Measurements from ENCODE around the gene GCNT4.

GCNT4 gene

DNA sequence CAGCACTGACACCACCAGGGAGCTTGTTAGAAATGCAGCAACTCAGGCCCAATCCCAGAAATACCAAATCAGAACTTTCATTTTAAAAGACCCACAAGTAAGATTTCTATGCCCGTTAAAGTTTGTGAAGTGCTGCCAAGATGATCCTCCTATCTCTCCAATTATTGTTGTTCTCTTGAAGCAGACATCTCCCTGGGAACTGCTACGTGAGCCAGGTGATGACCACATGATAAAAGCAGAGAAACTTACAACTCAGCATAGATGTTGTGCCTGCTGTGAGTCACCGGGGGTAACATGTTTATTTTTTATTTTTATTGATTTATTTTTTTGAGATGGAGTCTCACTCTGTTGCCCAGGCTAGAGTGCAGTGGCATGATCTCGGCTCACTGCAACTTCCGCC lies 34.4 kb downstream of the GCNT4 start:
- no peak overlapping the region for H2AK5ac ChIP-seq (ENCODE audit: low read depth, low read length)
- no peak overlapping the region for H3K4me2 ChIP-seq (ENCODE audit: insufficient read depth, low read length, poor library complexity, severe bottlenecking)
- no peaks in the 10 kb centered on the region for H3K27me3 ChIP-seq (ENCODE audit: control insufficient read depth in 3 of 3, insufficient read depth in 3 of 3, low read depth in 1 of 3, low read length in 3 of 3)
- H3K4ac ChIP-seq (ENCODE audit: low read length), result no peak overlapping the region
- no peak overlapping the region for H2AFZ ChIP-seq (ENCODE audit: low read length)
- H3K14ac ChIP-seq (ENCODE audit: low read length), result no peak overlapping the region
- no peak overlapping the region for H3K27ac ChIP-seq (replicated peaks; ENCODE audit: low read length)
- no peaks in the 10 kb centered on the region for H3K79me1 ChIP-seq (ENCODE audit: low read depth, low read length)
- H3K36me3 ChIP-seq (replicated peaks in 1 of 2; ENCODE audit: control insufficient read depth in 2 of 2, insufficient read depth in 2 of 2, low read length in 2 of 2), result no peaks in the 10 kb centered on the region
- no peak overlapping the region for H3K18ac ChIP-seq (ENCODE audit: low read length)
- no peak overlapping the region for H3K4me3 ChIP-seq (ENCODE audit: low read length in 2 of 2)
- no peak overlapping the region for H2BK120ac ChIP-seq (ENCODE audit: low read depth, low read length)
- H3K9me3 ChIP-seq (replicated peaks in 1 of 2; ENCODE audit: control insufficient read depth in 2 of 2, insufficient read depth in 1 of 2, low read depth in 1 of 2, low read length in 2 of 2), result no peaks in the 10 kb centered on the region
- H2BK5ac ChIP-seq (ENCODE audit: low read length), result no peak overlapping the region
- WGBS, 2 donors (ENCODE audit: extremely low coverage in 2 of 2, insufficient read length in 2 of 2, insufficient replicate concordance in 1 of 2), result no CpG with 5 or more reads among the region's 5 CpGs
- no peak overlapping the region for H2BK15ac ChIP-seq (ENCODE audit: low read length)
- peaks cover 0 to 1% of the 10 kb centered on the region in 2 donors for H3K4me1 ChIP-seq (ENCODE audit: control insufficient read depth in 2 of 2, insufficient read depth in 1 of 2, low read depth in 1 of 2, low read length in 2 of 2)
- H3K23ac ChIP-seq (ENCODE audit: low read depth, low read length, poor library complexity), result no peak overlapping the region
- DNase-seq (ENCODE audit: low spot score), result no peak
- H4K8ac ChIP-seq (ENCODE audit: low read depth, low read length), result no peak overlapping the region
- H3K9ac ChIP-seq (ENCODE audit: low read depth, low read length, poor library complexity), result no peak overlapping the region
- no peak overlapping the region for H4K91ac ChIP-seq (ENCODE audit: low read depth, low read length, poor library complexity)
- no peak overlapping the region for H2BK12ac ChIP-seq (ENCODE audit: low read length)

DNA sequence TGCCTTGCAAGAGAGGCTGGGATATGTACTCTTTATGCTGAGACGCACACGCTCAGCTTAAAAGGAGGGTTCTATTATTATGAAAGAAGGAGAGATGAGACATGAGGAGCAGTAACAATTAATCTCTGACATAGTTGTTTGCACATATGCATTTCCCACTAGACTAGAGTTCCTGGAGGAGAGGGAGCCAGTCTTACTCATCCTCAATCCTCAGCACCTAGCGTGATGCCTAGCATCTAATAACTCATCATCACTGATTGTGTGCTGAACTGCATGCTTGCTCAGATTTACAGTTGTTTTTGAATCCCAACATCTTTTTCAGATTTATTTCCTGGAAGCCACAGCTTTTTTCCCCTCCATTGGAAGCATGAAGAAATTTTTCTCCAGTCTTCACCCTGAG lies 35.5 kb downstream of the GCNT4 start:
- H2BK5ac ChIP-seq (ENCODE audit: low read length), result no peak overlapping the region
- no peak for DNase-seq (ENCODE audit: low spot score)
- H3K23ac ChIP-seq (ENCODE audit: low read depth, low read length, poor library complexity), result no peak overlapping the region
- H2AFZ ChIP-seq (ENCODE audit: low read length), result no peak overlapping the region
- no peak overlapping the region for H3K18ac ChIP-seq (ENCODE audit: low read length)
- H3K4me1 ChIP-seq (ENCODE audit: control insufficient read depth in 2 of 2, insufficient read depth in 1 of 2, low read depth in 1 of 2, low read length in 2 of 2), result peaks cover 0 to 1% of the 10 kb centered on the region in 2 donors
- no peak overlapping the region for H3K14ac ChIP-seq (ENCODE audit: low read length)
- H4K91ac ChIP-seq (ENCODE audit: low read depth, low read length, poor library complexity), result no peak overlapping the region
- no peak overlapping the region for H3K4me3 ChIP-seq (ENCODE audit: low read length in 2 of 2)
- H3K4ac ChIP-seq (ENCODE audit: low read length), result no peak overlapping the region
- no peak overlapping the region for H4K8ac ChIP-seq (ENCODE audit: low read depth, low read length)
- H3K36me3 ChIP-seq (replicated peaks in 1 of 2; ENCODE audit: control insufficient read depth in 2 of 2, insufficient read depth in 2 of 2, low read length in 2 of 2), result no peaks in the 10 kb centered on the region
- no CpG with 5 or more reads among the region's 3 CpGs for WGBS, 2 donors (ENCODE audit: extremely low coverage in 2 of 2, insufficient read length in 2 of 2, insufficient replicate concordance in 1 of 2)
- no peaks in the 10 kb centered on the region for H3K9me3 ChIP-seq (replicated peaks in 1 of 2; ENCODE audit: control insufficient read depth in 2 of 2, insufficient read depth in 1 of 2, low read depth in 1 of 2, low read length in 2 of 2)
- no peaks in the 10 kb centered on the region for H3K27me3 ChIP-seq (ENCODE audit: control insufficient read depth in 3 of 3, insufficient read depth in 3 of 3, low read depth in 1 of 3, low read length in 3 of 3)
- H2BK12ac ChIP-seq (ENCODE audit: low read length), result no peak overlapping the region
- H3K27ac ChIP-seq (replicated peaks; ENCODE audit: low read length), result no peak overlapping the region
- no peak overlapping the region for H2AK5ac ChIP-seq (ENCODE audit: low read depth, low read length)
- no peak overlapping the region for H2BK120ac ChIP-seq (ENCODE audit: low read depth, low read length)
- no peak overlapping the region for H2BK15ac ChIP-seq (ENCODE audit: low read length)
- no peaks in the 10 kb centered on the region for H3K79me1 ChIP-seq (ENCODE audit: low read depth, low read length)
- H3K9ac ChIP-seq (ENCODE audit: low read depth, low read length, poor library complexity), result no peak overlapping the region
- no peak overlapping the region for H3K4me2 ChIP-seq (ENCODE audit: insufficient read depth, low read length, poor library complexity, severe bottlenecking)

DNA sequence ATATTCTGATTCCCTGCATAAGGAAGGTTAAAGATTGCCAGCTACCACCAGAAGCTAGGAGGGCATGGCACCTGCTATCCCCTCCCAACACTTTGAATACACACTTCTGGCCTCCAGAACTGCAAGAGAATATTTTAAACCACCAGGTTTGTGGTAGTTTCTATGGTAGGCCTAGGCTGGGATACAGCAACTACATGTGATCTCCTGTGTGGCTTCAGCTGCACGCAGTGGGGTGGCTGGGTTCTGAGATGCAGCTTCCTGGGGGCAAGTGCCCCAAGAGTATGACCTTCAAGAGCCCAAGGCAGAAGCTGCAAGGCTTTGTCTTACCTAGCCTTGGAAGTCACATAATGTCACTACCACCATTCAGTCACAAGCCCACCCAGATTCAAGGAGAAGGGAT lies 39.6 kb downstream of the GCNT4 start:
- Histone ChIP-seq H2BK15ac (ENCODE audit: low read length) (no peak overlapping the region), H2BK5ac (ENCODE audit: low read length) (no peak overlapping the region), H3K23ac (ENCODE audit: low read depth, low read length, poor library complexity) (no peak overlapping the region), H3K4me2 (ENCODE audit: insufficient read depth, low read length, poor library complexity, severe bottlenecking) (no peak overlapping the region), H3K4me3 (ENCODE audit: low read length in 2 of 2) (no peak overlapping the region), H2AK5ac (ENCODE audit: low read depth, low read length) (no peak overlapping the region), H2BK120ac (ENCODE audit: low read depth, low read length) (no peak overlapping the region), H3K79me1 (ENCODE audit: low read depth, low read length) (no peaks in the 10 kb centered on the region), H3K27me3 (ENCODE audit: control insufficient read depth in 3 of 3, insufficient read depth in 3 of 3, low read depth in 1 of 3, low read length in 3 of 3) (peaks cover 0 to 4% (median 0%) of the 10 kb centered on the region in 3 experiments), H3K36me3 (replicated peaks in 1 of 2; ENCODE audit: control insufficient read depth in 2 of 2, insufficient read depth in 2 of 2, low read length in 2 of 2) (no peaks in the 10 kb centered on the region), H3K14ac (ENCODE audit: low read length) (no peak overlapping the region), H3K4me1 (ENCODE audit: control insufficient read depth in 2 of 2, insufficient read depth in 1 of 2, low read depth in 1 of 2, low read length in 2 of 2) (no peaks in the 10 kb centered on the region), H3K9me3 (replicated peaks in 1 of 2; ENCODE audit: control insufficient read depth in 2 of 2, insufficient read depth in 1 of 2, low read depth in 1 of 2, low read length in 2 of 2) (no peaks in the 10 kb centered on the region), H2BK12ac (ENCODE audit: low read length) (no peak overlapping the region), H3K27ac (replicated peaks; ENCODE audit: low read length) (no peak overlapping the region), H4K91ac (ENCODE audit: low read depth, low read length, poor library complexity) (no peak overlapping the region), H4K8ac (ENCODE audit: low read depth, low read length) (no peak overlapping the region), H2AFZ (ENCODE audit: low read length) (no peak overlapping the region), H3K4ac (ENCODE audit: low read length) (no peak overlapping the region), H3K18ac (ENCODE audit: low read length) (no peak overlapping the region), H3K9ac (ENCODE audit: low read depth, low read length, poor library complexity) (no peak overlapping the region)
- no peak for DNase-seq (ENCODE audit: low spot score)
- no CpG with 5 or more reads among the region's 1 CpG for WGBS, 2 donors (ENCODE audit: extremely low coverage in 2 of 2, insufficient read length in 2 of 2, insufficient replicate concordance in 1 of 2)

DNA sequence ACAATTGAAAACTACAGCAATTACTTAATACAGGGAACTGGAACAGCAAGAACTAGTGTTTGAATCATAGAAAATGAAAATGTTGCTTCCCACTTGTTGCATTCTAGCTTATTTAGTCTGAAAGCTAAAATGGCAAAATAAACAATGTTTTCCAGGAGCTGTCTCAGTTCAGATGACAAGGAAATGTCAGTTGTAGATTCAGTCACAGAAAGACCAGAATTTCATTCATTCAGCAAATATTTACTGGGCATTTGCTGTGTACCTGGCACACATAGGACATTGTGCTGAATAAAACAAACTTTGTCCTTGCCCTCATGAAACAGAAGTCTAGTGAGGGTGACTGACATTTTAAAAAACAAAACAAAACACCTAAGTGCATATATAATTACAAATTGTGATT lies 41.5 kb downstream of the GCNT4 start:
- Histone ChIP-seq H3K27ac (replicated peaks; ENCODE audit: low read length) (no peak overlapping the region), H3K4me1 (ENCODE audit: control insufficient read depth in 2 of 2, insufficient read depth in 1 of 2, low read depth in 1 of 2, low read length in 2 of 2) (peaks cover 0 to 9% of the 10 kb centered on the region in 2 donors), H2BK120ac (ENCODE audit: low read depth, low read length) (no peak overlapping the region), H3K27me3 (ENCODE audit: control insufficient read depth in 3 of 3, insufficient read depth in 3 of 3, low read depth in 1 of 3, low read length in 3 of 3) (peaks cover 0 to 4% (median 0%) of the 10 kb centered on the region in 3 experiments), H2BK12ac (ENCODE audit: low read length) (no peak overlapping the region), H3K36me3 (replicated peaks in 1 of 2; ENCODE audit: control insufficient read depth in 2 of 2, insufficient read depth in 2 of 2, low read length in 2 of 2) (no peaks in the 10 kb centered on the region), H2BK5ac (ENCODE audit: low read length) (no peak overlapping the region), H3K4me3 (ENCODE audit: low read length in 2 of 2) (no peak overlapping the region), H3K4me2 (ENCODE audit: insufficient read depth, low read length, poor library complexity, severe bottlenecking) (no peak overlapping the region), H3K23ac (ENCODE audit: low read depth, low read length, poor library complexity) (no peak overlapping the region), H3K14ac (ENCODE audit: low read length) (no peak overlapping the region), H3K18ac (ENCODE audit: low read length) (no peak overlapping the region), H2AFZ (ENCODE audit: low read length) (no peak overlapping the region), H3K79me1 (ENCODE audit: low read depth, low read length) (no peaks in the 10 kb centered on the region), H3K9me3 (replicated peaks in 1 of 2; ENCODE audit: control insufficient read depth in 2 of 2, insufficient read depth in 1 of 2, low read depth in 1 of 2, low read length in 2 of 2) (no peaks in the 10 kb centered on the region), H4K91ac (ENCODE audit: low read depth, low read length, poor library complexity) (no peak overlapping the region), H2AK5ac (ENCODE audit: low read depth, low read length) (no peak overlapping the region), H2BK15ac (ENCODE audit: low read length) (no peak overlapping the region), H4K8ac (ENCODE audit: low read depth, low read length) (no peak overlapping the region), H3K4ac (ENCODE audit: low read length) (no peak overlapping the region), H3K9ac (ENCODE audit: low read depth, low read length, poor library complexity) (no peak overlapping the region)
- no peak for DNase-seq (ENCODE audit: low spot score)
